Islet of Langerhans (tissue), 1 donor: ENCODE results near the gene RASD1.

ENCODE experiments used
- FAIRE-seq: peaks from one replicate; lab custom pipeline; 2011; peaks lifted over from hg19 to GRCh38; lab: Jason Lieb, UNC

The RASD1 gene

DNA sequence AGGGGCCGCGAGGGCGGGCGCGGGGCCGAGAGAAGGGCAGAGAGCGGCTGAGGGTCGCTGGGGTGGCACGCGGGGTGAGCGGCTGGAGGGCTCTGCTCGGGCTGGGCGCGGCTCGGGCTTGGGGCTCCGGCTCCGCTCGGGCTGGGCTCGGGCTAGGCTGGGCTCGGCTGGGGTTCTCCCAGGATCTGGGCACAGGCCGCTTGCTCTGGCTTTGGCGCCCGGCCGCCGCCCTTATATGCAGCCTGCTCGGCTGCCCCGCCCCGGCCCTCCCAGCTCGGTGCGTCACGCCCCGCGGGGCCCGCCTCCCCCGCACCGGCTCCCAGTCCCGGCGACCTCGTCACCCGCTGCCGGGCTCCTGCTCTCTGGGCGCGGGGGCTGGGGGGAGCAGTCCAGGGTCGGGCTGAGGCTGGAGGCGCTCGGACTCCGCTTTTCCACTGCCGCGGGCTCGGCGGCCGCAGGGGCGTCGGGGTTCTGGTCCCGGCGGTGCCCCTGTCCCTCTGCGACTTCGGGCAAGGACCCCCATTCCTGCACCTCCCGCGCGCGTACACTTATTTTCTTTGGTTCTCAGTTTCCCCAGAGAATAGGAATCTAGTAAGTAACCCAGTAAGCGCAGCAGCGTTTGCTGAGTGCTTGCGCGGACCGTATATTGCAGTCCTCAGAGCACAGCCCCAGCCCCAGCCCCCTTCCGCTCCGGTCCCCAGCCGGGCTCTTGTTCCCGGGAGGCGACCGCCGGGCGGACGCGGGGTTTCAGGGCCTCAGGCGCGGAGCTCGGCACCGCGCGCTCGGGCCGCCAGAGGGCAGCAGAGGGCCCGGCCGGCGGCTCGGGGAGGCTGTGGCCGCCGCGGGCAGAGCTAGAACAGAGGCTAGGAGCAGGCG, at the start of gene RASD1:
RASD1 (minus strand) TSS at position 207 of the 876 bp plus-strand sequence. CDS start 214 bp downstream, outside the sequence.
- FAIRE-seq, result no peak

DNA sequence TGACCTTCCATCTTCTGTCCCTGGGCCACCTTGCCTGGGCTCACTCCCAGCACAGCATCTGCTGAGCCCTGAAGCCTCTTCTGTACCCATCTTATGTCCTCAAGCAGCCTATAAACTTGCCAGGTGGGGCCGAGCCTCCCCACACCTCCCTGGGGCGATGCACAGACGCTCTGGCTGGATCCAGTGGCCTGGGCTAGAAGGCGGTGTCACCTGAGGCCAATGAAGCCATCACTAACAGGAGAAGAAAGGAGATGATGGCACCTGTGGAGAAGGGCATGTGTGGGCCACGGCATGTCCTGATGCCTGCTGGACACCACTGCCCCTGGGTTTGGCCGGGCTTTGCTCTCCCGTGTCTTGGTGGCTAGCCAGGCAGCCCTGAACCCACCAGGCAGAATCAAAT, 49.8 kb upstream of the RASD1 start:
- FAIRE-seq, result no peak

GRCh38 chr17:17545031-17545820, 49.0 kb upstream of the RASD1 start:
- no peak for FAIRE-seq

- no peak for FAIRE-seq
Observed at GRCh38 chr17:17542906-17543635, 46.9 kb upstream of the RASD1 start.

DNA sequence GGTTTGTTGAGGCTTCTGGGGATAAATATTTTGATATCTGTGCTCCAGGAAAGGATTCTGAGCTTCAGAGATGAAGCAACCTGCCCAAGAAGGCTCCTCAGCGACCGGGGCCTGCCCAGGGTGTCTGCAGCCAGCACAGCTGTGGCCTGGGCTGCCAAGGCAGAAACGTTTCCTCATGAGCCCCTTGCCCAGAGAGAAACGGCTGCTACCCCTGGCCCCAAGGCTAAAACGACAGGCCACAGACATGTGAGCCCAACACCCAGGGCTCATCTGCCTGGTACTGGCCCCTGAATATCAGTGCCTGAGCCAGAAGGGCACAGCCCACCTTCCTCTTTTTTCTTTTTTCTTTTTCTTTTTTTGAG, 45.4 kb upstream of the RASD1 start:
- no peak for FAIRE-seq

DNA sequence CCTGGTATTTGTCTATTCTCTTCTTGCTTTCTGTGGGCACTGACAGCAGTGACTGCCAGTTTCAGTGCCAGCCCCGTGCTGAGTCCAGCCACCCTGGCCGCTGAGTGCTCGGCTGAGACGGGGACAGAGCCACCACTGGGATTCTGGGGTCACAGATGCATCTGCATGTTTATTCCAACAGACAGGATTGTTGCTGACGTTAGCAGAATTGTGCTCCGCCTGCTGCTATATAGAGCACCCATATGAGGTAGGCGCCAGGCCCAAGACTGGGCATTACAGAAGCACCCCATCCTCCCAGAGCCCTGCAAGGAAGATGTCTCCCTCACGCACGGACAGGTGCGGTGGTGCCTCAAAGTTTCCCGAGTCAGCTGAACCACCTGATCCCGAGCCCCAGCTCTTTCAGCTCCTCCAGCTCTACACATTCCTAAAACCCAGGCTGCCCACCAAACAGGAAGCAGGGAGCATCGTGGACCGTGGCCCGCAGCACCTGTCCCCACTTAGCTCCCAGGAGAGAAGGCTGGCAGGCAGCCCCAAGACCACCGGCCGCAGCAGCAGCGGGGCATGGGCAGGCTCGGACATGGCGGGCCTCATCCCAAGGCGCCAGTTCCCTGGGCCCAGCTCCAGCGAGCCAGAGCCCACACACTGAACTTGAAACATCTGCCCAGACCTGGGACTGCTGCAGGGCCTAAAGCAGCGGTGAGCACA, 44.9 kb upstream of the RASD1 start:
- no peak for FAIRE-seq

DNA sequence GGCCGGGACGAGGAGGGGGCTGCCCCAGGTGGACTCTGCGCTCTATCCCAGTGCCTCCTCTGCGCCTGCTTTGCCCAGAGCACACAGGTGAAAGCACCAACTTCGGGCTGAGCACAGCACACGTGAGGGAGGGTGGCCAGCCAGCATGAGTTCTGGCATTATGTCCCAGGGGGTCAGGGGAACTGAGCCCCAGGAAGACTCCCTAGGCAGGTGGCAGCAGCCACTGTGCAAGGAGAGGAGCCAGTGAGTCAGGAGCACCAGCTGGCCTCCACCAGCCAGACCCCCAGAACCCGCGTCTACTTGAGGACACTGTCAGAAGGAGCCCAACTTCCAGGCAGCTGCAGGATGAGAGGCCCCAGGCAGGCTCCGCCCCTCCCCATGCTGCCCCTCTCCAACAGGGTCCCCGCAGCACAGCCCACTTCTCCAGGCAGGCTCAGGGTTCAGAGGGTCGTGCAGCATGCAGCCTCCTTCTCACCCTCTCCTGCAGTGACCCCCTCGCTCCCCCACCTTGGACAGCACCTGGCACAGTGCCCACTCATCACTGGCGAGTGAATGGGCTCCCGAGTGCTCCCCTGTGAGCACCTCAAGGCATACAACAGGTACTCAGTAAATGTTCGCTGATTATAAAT, 44.2 kb upstream of the RASD1 start:
- FAIRE-seq, result no peak

GRCh38 chr17:17539591-17539990, 43.4 kb upstream of the RASD1 start:
- no peak for FAIRE-seq

GRCh38 chr17:17538417-17539391, 42.5 kb upstream of the RASD1 start:
- peak; percentile 100 for FAIRE-seq

DNA sequence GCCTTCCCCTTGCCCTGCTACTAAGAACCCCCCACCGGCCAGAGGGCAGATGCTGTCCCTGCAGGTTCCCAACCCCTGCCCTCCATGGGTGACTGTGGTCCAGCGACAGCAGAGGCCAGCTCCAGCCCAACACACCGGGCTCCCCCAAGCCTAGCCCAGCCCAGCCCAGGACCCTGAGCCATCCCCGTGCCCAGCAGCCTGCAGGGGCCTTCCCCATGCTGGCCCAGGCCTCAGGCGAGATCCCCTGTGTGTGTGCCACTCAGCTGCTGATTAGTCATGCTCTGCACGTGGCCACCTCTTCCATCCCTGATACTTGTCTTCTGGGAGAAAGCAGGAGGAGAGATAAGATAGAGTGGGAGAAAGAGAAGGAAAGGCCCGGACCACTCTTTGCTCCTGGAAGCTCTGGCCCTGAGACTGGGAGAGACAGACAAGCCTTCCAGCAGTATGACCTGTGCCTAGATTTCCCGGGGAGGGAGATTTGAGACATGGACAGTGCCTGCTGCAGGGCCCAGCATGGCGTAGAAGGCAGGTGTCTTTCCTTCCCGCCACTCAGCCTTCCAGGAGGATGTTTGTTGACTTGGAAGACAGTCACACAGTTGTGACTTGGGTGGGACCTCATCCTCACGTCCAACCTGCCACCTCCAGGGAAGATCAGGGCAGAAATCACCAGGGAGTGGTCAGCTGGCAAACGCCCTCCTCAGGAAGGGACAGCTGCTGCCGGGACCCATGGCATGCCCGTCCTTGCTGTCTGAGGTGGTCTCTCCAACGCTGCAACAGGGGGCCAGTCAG, 41.3 kb upstream of the RASD1 start:
- FAIRE-seq, result no peak

DNA sequence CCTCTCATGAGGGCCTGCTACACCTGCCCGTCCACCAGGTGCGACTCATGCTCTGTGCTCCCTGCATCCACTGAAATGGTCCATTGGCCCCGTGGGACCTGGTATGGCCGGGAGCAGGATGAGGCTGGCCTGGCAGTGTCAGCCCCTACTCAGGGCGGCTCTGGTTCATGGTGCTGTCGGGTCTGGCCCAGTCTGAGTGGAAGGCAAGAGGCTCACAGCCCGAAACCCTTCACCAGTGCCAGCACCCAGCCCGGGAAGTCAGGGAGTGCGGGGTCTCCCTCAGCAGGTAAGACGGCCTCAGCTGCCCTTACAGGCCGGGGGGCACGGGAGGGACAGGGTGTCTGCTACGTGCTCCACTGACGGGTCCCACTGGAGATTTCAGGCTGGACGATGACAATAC, 40.5 kb upstream of the RASD1 start:
- no peak for FAIRE-seq

- no peak for FAIRE-seq
Observed at GRCh38 chr17:17535957-17536356, 39.8 kb upstream of the RASD1 start.

DNA sequence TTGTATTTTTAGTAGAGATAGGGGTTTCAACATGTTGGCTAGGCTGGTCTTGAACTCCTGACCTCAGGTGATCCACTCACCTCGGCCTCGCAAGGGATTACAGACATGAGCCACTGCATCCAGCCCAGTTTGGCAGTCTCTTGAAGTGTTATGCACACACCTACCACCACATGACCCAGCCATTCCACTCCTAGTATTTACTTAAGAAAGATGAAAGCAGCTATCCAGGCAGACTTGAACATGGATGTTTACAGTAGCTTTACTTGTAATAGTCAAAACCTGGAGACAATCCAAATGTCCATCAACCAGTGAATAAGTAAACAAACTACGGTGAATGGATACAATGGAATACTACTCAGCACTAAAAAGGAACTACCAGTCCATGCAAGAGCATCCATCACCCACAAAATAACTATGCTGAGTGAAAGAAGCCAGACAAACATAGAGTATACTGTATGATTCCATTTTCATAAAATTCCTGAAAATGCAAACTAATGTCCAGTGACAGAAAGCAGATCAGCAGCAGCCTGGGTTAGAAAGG, 37.8 kb upstream of the RASD1 start:
- peak; percentile 60 for FAIRE-seq

DNA sequence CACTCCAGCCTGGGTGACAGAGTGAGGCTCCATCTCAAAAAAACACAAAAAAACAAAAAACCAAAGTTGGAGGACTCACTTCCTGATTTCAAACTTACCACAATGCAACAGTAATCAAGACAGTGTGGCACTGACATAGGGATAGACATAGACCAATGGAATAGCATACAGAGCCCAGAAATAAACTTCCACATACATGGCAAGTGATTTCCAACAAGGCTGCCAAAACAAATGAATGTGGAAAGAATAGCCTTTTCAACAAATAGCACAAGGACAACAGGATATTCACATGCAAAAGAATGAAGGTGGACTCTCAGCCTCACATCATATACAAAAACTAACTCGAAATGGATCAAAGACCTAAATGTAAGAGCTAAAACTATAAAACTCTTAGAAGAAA, 36.8 kb upstream of the RASD1 start:
- no peak for FAIRE-seq

DNA sequence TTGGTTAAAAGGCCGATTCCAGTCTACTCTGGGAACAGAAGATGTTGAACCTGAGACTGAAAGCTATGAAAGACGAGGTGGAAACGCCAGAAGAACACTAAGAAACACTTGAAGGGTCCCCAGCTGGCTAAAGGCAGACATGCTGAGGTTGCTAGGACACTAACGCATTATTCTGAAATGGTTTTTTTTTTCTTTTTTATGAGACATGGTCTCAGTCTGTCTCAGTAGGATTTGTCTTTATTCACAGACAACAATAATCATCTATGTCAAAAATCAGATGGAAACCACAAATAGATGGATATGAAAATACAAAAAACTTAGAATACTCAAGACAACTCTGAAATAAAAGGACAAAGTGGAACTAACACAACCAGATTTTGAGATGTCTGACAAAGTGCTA, 35.0 kb upstream of the RASD1 start:
- peak; percentile 51 for FAIRE-seq

- no peak for FAIRE-seq
Observed at GRCh38 chr17:17528696-17529652, 32.8 kb upstream of the RASD1 start.

- no peak for FAIRE-seq
Observed at GRCh38 chr17:17527956-17528500, 31.8 kb upstream of the RASD1 start.

DNA sequence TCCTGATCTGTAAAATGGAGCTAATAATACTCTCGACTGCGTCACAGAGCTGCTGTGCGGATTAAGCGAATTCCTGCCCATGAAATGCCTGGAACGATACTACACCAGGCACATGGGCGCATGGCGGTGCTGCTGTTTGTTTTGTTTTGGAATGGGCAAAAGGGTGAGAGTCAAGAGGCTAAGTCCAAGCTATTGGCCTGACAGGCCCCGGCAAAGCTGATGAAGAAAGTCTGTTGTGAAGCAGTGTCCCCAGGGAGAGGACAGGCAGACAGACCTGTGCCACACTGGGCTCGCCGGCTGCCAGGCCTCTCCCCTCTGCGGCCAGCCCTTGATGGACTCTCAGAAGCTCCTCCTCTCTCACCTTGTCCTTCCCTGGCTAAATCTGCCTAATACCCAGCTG, 31.3 kb upstream of the RASD1 start:
- no peak for FAIRE-seq
